RKO (cell line): ENCODE data around the gene TEDC1.

Source experiments
- DNase-seq: peaks from one replicate; pipeline ENCODE4 v3.0.0-alpha.2; 2016; ENCODE audit warnings: low spot score

Gene TEDC1

DNA sequence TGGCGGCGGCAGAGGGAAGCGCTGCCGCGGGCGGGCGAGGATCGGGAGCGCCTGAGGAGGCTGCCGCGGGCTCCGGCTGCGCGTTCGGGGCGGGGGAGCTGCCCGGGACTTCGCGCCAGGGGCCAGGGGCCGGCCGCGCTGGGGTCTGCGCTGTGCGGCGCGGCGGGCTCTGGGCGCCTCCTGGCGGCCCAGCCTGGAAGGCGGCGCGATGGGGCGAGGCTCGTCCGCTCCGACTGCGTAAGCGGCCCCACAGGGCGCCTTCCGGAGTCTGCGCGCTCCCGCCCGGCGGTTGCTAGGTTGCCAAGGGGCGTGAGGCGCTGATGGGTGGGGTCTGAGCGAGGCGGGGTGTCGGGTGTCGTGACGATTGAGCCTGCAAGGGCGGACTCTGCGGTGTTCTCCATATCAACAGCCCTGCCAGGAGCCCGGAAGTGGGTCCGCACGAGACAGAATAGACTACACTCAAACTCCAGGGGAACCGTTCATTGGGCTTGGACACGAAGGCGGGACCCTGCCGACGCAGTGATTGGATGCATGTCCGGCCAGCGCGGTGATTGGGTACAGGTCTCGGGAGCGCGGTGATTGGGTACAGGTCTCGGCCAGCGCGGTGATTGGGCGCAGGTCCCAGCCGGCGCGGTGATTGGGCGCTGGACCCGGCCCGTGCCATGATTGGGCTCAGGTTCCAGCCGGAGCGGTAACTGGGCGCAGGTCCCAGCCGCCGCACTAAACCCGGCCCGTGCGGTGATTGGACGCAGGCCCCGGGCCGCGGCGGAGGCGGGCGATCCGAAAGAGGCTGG is at the start of gene TEDC1:
Gene TEDC1, plus strand, starts transcription at position 675 of the 794 bp plus-strand sequence. CDS start 130 bp downstream, outside the sequence.
- peak; percentile 100 for DNase-seq

DNA sequence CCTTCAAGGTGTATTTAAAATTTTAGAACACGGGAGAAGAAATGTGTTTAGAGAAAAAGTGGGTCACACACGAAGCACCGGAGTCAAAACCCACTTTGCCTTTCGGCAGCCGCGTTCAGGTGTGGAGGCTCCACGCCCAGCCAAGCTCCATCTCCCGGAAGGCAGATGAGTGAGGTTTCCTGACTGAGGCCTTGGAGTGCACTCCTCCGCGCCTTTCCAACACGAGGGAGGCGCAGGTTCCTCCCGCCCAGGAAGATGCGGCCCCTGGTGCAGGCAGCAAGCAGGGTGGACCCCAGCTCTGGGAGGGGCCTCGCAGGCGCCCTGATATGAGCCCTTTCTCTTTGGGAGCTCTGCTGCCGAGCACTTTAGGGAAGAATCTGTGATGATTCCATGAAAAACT is 48.9 kb upstream of the TEDC1 start:
- no peak for DNase-seq

DNA sequence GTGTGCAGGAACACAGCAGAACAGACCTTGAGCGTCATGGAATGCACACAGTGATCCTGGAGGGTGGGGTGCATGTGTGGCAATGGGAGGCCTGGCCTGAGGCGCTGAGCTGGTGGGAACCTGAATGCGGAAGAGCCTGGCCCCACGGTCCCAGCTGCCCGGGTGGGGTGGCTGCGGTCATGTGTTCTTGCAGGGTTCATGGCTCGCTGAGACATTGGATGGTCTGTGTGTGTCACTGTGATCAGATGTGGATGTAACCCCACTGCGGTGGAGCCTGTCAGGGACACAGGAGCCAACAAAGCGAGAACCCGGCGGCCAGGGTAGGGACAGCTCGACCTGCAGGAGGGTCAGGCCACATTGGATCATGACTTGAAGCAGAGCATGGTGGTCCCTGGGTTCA is 48.2 kb upstream of the TEDC1 start:
- no peak for DNase-seq

DNA sequence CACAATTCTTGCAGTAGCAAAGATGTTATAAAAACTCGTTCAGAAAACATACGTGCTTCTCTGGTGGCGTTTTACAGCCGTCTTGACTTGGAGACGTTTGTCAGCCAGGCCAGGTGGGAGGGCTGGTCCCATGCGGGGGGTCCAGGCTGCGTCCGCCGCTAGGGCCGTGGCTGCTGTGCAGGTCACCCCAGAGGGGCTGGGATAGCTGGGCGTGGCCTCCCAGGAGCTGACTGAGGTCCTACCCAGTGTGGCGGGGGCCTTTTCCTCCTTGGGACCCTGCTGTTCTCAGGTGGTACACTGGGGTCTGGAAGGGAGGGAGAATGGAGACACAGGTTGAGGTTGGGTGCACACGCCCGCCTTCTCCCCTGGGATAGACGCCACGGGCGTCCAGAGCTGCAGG is 46.2 kb upstream of the TEDC1 start:
- DNase-seq: no peak

GRCh38 chr14:105445290-105445689 is 45.8 kb upstream of the TEDC1 start:
- DNase-seq: no peak

- no peak for DNase-seq
These were observed 44.9 kb upstream of the TEDC1 start for GRCh38 chr14:105445901-105446845.

- no peak for DNase-seq
These were observed 44.1 kb upstream of the TEDC1 start for GRCh38 chr14:105446971-105447370.

- DNase-seq: no peak
These were observed 43.1 kb upstream of the TEDC1 start for GRCh38 chr14:105447651-105448640.

DNA sequence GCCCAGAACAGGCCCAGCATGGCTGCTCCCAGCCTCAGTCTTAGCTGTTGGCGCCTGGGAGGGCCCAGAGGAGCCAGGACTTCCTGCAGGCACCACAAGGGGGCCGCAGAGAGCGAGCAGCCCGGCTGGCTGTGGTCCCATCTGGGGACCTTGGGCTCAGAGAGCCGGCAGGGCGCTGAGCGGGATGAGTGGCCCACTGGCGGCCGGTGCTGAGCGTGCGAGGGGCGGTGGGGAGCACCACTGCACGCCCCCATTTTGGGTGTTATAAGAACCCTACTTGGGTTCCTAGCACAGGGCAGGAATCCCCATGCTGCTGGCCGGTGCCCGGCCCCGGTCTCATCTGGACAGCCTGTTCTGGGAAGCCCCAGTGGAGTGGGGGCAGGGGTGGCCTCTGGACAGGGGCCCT is 42.3 kb upstream of the TEDC1 start:
- peak; percentile 37 for DNase-seq

- DNase-seq: no peak
These were observed 41.5 kb upstream of the TEDC1 start for GRCh38 chr14:105449276-105450122.

GRCh38 chr14:105450123-105450505 is 40.9 kb upstream of the TEDC1 start:
- DNase-seq: no peak

GRCh38 chr14:105450864-105451720 is 40.0 kb upstream of the TEDC1 start:
- DNase-seq: no peak

GRCh38 chr14:105452963-105453362 is 38.1 kb upstream of the TEDC1 start:
- DNase-seq: no peak

DNA sequence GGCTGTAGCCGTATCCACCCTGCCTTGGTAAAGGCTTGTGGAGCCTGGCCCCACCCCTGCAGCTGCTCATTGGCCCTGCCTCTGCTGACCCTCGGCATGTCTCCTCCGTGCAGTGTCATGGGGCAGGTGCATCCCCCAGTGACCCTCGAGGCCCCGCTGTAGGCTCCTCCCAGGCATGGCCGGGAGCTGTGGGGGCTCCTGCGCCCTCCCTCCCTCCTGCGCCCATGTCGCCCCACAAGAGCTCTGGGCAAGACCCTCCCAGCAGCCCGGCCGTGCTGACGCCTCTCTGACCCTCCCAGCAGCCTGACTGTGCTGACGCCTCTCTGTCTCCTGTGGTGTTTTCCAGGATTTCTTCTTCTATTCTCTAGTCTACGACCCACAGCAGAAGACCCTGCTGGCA is 37.2 kb upstream of the TEDC1 start:
- DNase-seq: no peak

GRCh38 chr14:105455086-105455640 is 35.9 kb upstream of the TEDC1 start:
- DNase-seq: no peak

DNA sequence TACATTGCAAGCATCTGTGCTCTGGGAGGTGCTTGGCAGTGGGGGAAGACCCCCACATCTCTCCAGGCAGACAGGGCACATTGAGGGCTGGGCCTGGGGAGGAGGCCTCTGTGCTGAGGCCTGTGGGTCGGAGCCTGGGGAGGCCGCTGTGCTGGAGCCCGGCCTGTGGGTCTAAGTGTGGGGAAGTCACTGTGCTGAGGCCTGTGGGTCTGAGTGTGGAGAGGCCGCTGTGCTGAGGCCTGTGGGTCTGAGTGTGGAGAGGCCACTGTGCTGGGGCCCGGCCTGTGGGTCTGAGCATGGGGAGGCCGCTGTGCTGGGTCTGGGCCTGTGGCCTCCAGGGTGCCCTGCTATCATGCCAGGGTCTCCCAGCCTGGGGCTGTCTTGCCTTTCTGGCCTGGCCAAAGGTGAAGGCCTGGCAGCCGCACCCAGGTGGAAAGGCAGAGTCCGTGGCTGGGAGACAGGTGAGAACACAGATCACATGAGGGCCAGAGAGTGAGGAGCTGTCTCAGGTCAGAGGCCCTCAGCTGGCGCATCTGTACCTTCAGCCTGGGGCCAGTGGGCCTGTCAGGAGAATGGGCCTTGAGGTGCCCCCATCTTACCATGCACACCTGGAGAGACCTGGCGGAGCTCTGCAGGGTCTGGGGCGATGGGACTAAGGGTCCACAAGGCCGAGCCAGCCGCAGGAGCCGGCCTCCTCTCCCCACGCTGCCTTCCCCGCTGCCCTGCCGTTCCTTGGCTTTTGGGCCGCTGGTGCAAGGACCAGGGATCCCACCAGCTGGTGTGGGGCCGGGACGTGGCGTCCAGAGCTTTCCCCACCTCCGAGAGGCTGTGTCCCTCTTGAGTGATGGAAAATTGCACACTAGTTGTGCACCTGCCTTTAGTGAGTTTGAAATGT is 35.0 kb upstream of the TEDC1 start:
- no peak for DNase-seq

DNA sequence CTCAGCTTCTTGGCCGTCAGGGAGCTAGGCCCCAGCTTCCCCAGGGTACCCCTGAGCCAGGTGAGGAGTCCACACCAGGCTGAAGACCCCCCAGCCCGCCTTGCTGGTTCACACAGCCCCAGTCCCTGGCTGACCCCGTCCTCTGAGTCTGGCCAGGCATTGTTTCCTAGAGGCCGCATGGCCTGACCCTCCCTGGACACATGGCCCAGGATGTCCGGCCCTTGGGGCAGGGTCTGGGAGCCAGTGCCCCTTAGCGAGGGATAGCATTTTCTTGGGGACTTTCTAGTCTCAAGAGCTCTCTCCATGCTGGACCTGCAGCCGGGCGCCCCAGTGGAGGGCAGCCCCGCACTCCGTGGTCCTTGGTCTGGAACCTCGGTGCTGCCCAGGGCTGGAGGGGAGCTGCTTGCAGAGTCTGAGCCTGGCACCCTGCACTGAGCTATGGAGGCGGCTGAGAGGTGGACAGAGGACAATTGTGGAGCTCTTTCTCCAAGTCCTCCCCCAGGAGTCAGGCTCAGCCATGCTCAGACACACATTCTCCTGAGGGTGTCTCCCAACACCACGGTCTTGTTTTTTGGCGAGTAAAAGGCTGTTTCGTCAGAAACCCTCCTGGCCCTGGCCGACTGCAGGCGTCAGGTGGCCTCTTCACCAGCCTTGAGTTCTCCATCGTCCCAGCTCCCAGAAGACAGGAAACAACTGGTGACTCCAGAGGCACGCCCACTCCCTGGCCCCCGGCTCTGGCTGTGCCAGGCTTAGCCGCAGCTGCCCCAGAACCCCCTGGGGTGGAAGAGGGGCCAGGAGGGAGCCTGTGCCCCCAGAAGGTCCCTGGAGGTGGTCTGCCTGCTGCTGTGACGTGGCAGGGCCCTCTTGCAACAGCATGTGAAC is 34.1 kb upstream of the TEDC1 start:
- no peak for DNase-seq

DNA sequence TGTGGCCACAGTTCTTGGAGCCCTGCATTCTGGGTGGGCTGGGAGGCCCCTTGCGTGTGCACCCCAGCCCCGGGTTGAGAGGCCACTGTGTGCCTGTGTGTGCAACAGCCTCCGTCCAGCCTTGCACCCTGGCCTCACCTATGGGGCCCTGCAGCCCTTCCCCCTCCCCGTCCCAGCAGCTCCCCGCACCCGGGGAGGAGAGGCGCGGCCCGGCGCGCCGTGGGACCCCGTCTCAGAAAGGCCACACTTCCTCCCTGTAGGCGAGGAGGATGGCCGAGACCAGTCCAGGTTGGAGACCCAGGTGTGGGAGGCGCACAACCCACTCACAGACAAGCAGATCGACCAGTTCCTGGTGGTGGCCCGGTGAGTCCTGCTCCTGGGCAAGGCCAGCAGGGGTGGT is 33.0 kb upstream of the TEDC1 start:
- no peak for DNase-seq
